HepG2 (cell line): ENCODE data around the gene BIK. TPM values are rescaled to one million over a fixed set of nuclear protein-coding genes. Genes with fewer than 3 reads are reported as not detected.

Experiments
- CREM ChIP-seq, 2 experiments: sonication (generic) in 1 of 2; formaldehyde crosslinking in 1 of 2; IDR thresholded peaks; 2 replicates each; pipeline versions ENCODE4 v1.4.0 to v1.6.1; 2016 to 2020; ENCODE audit warnings: antibody characterized with exemption in 1 of 2, mild to moderate bottlenecking in 1 of 2, missing genetic modification reagents in 1 of 2
- FOXA1 ChIP-seq, 2 experiments: fragments of 450-650 bp in 1 of 2; sonication (generic) in 1 of 2; formaldehyde crosslinking in 1 of 2; IDR thresholded peaks; 2 replicates each; pipeline versions ENCODE4 v1.4.0 to v1.6.1; 2016 to 2020; ENCODE audit warnings: missing genetic modification reagents in 1 of 2
- FOXP4 ChIP-seq: sonication (generic); formaldehyde crosslinking; IDR thresholded peaks from 2 replicates; pipeline ENCODE4 v1.4.0; 2020; ENCODE audit warnings: missing genetic modification reagents
- JUNB ChIP-seq: sonication (generic); formaldehyde crosslinking; IDR thresholded peaks from 2 replicates; pipeline ENCODE4 v1.8.0; 2022; ENCODE audit warnings: missing genetic modification reagents, mild to moderate bottlenecking, borderline replicate concordance
- KDM3A ChIP-seq: IDR thresholded peaks from 2 replicates; pipeline ENCODE4 v1.6.1; 2018; ENCODE audit warnings: low read depth, missing compliant biosample characterization
- NRL ChIP-seq: sonication (generic); formaldehyde crosslinking; IDR thresholded peaks from 2 replicates; pipeline ENCODE4 v1.5.0; 2020; ENCODE audit warnings: missing genetic modification reagents, mild to moderate bottlenecking, moderate library complexity, borderline replicate concordance
- RFX5 ChIP-seq: IDR thresholded peaks from 2 replicates; pipeline ENCODE4 v1.6.1; 2011; ENCODE audit warnings: low read depth, low read length, improper control_type of control experiment
- SAP130 ChIP-seq: IDR thresholded peaks from 2 replicates; pipeline ENCODE4 v1.6.1; 2016; ENCODE audit warnings: low read depth
- SETDB1 ChIP-seq: sonication (generic); formaldehyde crosslinking; IDR thresholded peaks from 2 replicates; pipeline ENCODE4 v1.5.1; 2020; ENCODE audit warnings: missing genetic modification reagents, mild to moderate bottlenecking, borderline replicate concordance
- SKI ChIP-seq: fragments of 450-650 bp; IDR thresholded peaks from one replicate; pipeline ENCODE4 v1.6.1; 2018; ENCODE audit warnings: mild to moderate bottlenecking; ENCODE audit not compliant: partially characterized antibody
- TBX3 ChIP-seq: fragments of 450-650 bp; IDR thresholded peaks from 2 replicates; pipeline ENCODE4 v1.6.1; 2017; ENCODE audit warnings: antibody characterized with exemption, mild to moderate bottlenecking, inconsistent platforms, borderline replicate concordance
- ZEB1 ChIP-seq: IDR thresholded peaks from 2 replicates; pipeline ENCODE4 v1.6.1; 2012; ENCODE audit warnings: mild to moderate bottlenecking, low read depth, inconsistent platforms; ENCODE audit not compliant: insufficient replicate concordance
- ZFP36L1 ChIP-seq: sonication (generic); formaldehyde crosslinking; IDR thresholded peaks from 2 replicates; pipeline ENCODE4 v1.8.0; 2022; ENCODE audit warnings: mild to moderate bottlenecking, missing genetic modification reagents, moderate library complexity
- ZIK1 ChIP-seq: sonication (generic); formaldehyde crosslinking; IDR thresholded peaks from 2 replicates; pipeline ENCODE4 v1.5.0; 2020; ENCODE audit warnings: mild to moderate bottlenecking, low read depth, missing genetic modification reagents, borderline replicate concordance
- ZNF281 ChIP-seq: sonication (generic); formaldehyde crosslinking; IDR thresholded peaks from 2 replicates; pipeline ENCODE4 v1.4.0; 2020; ENCODE audit warnings: missing genetic modification reagents, borderline replicate concordance
- ZNF34 ChIP-seq: sonication (generic); formaldehyde crosslinking; IDR thresholded peaks from 2 replicates; pipeline ENCODE4 v1.4.0; 2020; ENCODE audit warnings: mild to moderate bottlenecking, missing genetic modification reagents, borderline replicate concordance
- ZNF616 ChIP-seq: sonication (generic); formaldehyde crosslinking; IDR thresholded peaks from 2 replicates; pipeline ENCODE4 v1.5.0; 2020; ENCODE audit warnings: low read depth, mild to moderate bottlenecking, missing genetic modification reagents
- polyA plus RNA-seq, 8 experiments: library from polyadenylated mRNA; depleted of rRNA in 3 of 8; stranded (reverse) in 7 of 8; unstranded in 1 of 8; fragments of >200 nt; fragmentation: Illumina TruSeq in 4 of 8; extraction: Trizol in 4 of 8; gene quantifications; 2 replicates each; pipeline versions ENCODE4 v1.2.1 to v1.2.3, GENCODE V29; 2011 to 2016; ENCODE audit warnings: low read depth in 4 of 8, missing spikeins in 1 of 8, mixed read lengths in 1 of 8; ENCODE audit not compliant: insufficient read depth in 1 of 8
- total RNA-seq, 5 experiments: library from RNA; depleted of rRNA; stranded (reverse); fragments of >200 nt; fragmentation: Illumina TruSeq; extraction: Trizol; gene quantifications; 2 replicates each; pipeline ENCODE4 v1.2.3, GENCODE V29; 2016; ENCODE audit warnings: low read depth in 1 of 5
- TF ChIP-seq, protein P1 (sequence below): fragments of 450-650 bp; IDR thresholded peaks from 2 replicates; pipeline ENCODE4 v1.6.1; 2017; ENCODE audit warnings: mild to moderate bottlenecking
- TF ChIP-seq, protein P2 (sequence below): sonication (generic); formaldehyde crosslinking; IDR thresholded peaks from 2 replicates; pipeline ENCODE4 v1.4.0; 2020; ENCODE audit warnings: missing genetic modification reagents, mild to moderate bottlenecking, borderline replicate concordance

The BIK gene
- total and polyA plus RNA-seq, 2 of the 13 experiments (the other 11 are each of a cell fraction or from before 2014, with no cell fraction given): 0.54 to 0.80 TPM

- peak; percentile 58 for TF ChIP-seq FOXP4 (CRISPR knock-in tag)
- no peak for TF ChIP-seq ZNF616 (CRISPR knock-in tag)
- no peak for TF ChIP-seq KDM3A (CRISPR knock-in tag)
- TF ChIP-seq ZNF34 (CRISPR knock-in tag): no peak
- TF ChIP-seq TBX3: no peak
- no peak for TF ChIP-seq ZFP36L1 (CRISPR knock-in tag)
- no peak for TF ChIP-seq JUNB (CRISPR knock-in tag)
- no peak for TF ChIP-seq NRL
- no peak for TF ChIP-seq FOXA1 (IDR thresholded peaks at IDR 0.05)
- peak; percentile 48; the same call in 1 of the 2 replicates for TF ChIP-seq FOXA1 (CRISPR knock-in tag; IDR thresholded peaks at IDR 0.05)
- TF ChIP-seq CREM (IDR thresholded peaks at IDR 0.05): no peak
- no peak for TF ChIP-seq CREM (CRISPR knock-in tag; IDR thresholded peaks at IDR 0.05)
- no peak for TF ChIP-seq RFX5
- TF ChIP-seq, protein P1, sequence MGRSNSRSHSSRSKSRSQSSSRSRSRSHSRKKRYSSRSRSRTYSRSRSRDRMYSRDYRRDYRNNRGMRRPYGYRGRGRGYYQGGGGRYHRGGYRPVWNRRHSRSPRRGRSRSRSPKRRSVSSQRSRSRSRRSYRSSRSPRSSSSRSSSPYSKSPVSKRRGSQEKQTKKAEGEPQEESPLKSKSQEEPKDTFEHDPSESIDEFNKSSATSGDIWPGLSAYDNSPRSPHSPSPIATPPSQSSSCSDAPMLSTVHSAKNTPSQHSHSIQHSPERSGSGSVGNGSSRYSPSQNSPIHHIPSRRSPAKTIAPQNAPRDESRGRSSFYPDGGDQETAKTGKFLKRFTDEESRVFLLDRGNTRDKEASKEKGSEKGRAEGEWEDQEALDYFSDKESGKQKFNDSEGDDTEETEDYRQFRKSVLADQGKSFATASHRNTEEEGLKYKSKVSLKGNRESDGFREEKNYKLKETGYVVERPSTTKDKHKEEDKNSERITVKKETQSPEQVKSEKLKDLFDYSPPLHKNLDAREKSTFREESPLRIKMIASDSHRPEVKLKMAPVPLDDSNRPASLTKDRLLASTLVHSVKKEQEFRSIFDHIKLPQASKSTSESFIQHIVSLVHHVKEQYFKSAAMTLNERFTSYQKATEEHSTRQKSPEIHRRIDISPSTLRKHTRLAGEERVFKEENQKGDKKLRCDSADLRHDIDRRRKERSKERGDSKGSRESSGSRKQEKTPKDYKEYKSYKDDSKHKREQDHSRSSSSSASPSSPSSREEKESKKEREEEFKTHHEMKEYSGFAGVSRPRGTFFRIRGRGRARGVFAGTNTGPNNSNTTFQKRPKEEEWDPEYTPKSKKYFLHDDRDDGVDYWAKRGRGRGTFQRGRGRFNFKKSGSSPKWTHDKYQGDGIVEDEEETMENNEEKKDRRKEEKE: no peak
- TF ChIP-seq ZIK1 (CRISPR knock-in tag): no peak
- no peak for TF ChIP-seq ZNF281
- TF ChIP-seq ZEB1: no peak
- TF ChIP-seq SKI: no peak
- no peak for TF ChIP-seq SETDB1 (CRISPR knock-in tag)
- TF ChIP-seq, protein P2, sequence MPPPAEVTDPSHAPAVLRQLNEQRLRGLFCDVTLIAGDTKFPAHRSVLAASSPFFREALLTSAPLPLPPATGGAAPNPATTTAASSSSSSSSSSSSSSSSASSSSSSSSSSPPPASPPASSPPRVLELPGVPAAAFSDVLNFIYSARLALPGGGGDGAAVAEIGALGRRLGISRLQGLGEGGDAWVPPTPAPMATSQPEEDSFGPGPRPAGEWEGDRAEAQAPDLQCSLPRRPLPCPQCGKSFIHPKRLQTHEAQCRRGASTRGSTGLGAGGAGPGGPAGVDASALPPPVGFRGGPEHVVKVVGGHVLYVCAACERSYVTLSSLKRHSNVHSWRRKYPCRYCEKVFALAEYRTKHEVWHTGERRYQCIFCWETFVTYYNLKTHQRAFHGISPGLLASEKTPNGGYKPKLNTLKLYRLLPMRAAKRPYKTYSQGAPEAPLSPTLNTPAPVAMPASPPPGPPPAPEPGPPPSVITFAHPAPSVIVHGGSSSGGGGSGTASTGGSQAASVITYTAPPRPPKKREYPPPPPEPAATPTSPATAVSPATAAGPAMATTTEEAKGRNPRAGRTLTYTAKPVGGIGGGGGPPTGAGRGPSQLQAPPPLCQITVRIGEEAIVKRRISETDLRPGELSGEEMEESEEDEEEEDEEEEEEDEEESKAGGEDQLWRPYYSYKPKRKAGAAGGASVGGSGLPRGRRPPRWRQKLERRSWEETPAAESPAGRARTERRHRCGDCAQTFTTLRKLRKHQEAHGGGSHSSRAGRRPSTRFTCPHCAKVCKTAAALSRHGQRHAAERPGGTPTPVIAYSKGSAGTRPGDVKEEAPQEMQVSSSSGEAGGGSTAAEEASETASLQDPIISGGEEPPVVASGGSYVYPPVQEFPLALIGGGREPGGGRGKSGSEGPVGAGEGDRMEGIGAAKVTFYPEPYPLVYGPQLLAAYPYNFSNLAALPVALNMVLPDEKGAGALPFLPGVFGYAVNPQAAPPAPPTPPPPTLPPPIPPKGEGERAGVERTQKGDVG (CRISPR knock-in tag): no peak
- 0 out of 2 replicates have a peak, but pooled peaks have one; percentile 20 for TF ChIP-seq SAP130 (CRISPR knock-in tag)
These were observed 4.4 kb downstream of the BIK start (continued) for GRCh38 chr22:43114958-43115357.
